ENCODE results near the gene EXOC4. TPM values are rescaled to one million over a fixed set of nuclear protein-coding genes. Genes with fewer than 3 reads are reported as not detected.
"Not testable (repeated sequence)": the region's sequence is repeated elsewhere in the genome, so short reads cannot be mapped to it uniquely, and the experiment has no call there.

The EXOC4 gene
- total RNA-seq, 2 experiments from 2014 or later = 51.9 to 90.1 TPM

DNA sequence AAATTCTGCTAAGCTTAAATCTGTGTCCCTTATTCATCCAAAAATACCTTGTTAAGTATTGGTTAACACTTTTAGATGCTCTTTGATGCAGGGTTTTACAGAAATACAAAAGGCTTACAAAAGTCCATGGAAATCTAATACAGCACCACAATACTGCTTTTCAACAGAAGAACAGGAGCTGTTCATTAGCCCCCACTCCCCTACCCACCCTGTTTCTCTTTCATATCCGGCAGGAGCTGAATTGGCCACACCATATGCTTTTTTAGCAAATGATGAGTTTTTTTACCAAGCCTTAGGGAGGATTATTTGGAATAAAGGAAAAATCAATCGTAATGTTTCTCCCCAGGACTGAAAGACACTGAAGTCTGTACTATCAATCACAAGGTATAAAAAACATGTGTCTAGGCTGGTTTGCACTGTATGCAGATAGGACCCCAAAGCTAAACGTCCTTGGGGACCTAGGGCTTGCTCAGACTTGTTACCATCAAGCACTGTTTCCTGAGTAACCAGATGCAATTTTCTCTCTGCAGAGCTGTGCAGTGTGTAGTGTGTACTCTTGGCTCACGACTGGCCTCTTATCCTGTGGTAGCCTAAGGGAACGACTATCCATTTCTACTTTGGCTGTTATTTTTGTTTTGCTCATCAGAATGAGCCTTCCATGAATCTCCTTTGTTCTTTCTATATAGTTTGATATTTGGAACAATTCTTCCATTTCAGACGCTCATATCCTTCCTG is 731.0 kb downstream of the EXOC4 start:
- Mint-ChIP-seq H3K36me3 (ENCODE audit: low read depth) (peaks cover 7% of the 10 kb centered on the region), H3K9me3 (ENCODE audit: low read depth) (peaks cover 6% of the 10 kb centered on the region), H3K4me3 (no peak overlapping the region), H3K27ac (no peak overlapping the region), H3K4me1 (no peaks in the 10 kb centered on the region), H3K27me3 (no peaks in the 10 kb centered on the region)
- ATAC-seq (no peak), DNase-seq (no peak)
- ChIA-PET CTCF (interaction anchor here (1.0 kb wide), 1 partner anchor 143 kb away, joined by 3 read pairs; the partner anchor contains the start of gene LRGUK), POLR2A (no interaction called here)
- intact Hi-C loops (cut with DNase I, micrococcal nuclease) = no loop called here

DNA sequence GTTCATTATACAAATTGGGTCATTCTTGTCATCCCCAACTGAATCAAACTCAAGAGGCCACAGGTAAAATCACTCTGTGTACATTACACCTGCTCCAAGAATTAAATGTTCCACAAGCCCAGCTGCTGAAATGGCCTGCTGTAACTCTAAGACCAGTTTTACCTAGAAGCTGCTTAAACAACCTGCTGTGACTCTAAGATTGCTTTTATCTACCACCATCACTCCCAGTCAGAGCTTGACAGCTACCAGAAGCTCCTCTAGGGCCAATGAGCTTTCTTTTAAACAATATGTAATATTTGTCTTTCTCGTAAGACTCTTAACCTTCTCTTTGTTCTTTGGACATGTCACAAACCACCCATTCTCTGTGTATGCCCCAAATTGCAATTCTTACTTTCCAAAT is 732.4 kb downstream of the EXOC4 start:
- no peaks in the 10 kb centered on the region for H3K27me3 Mint-ChIP-seq
- POLR2A ChIA-PET = no interaction called here
- no peak overlapping the region for H3K4me3 Mint-ChIP-seq
- no peak overlapping the region for H3K27ac Mint-ChIP-seq
- ATAC-seq = no peak
- no peak for DNase-seq
- peaks cover 2% of the 10 kb centered on the region for H3K9me3 Mint-ChIP-seq (ENCODE audit: low read depth)
- H3K36me3 Mint-ChIP-seq (ENCODE audit: low read depth) = peaks cover under 1% of the 10 kb centered on the region
- intact Hi-C loops (cut with DNase I, micrococcal nuclease) = no loop called here
- no peaks in the 10 kb centered on the region for H3K4me1 Mint-ChIP-seq
- CTCF ChIA-PET = no interaction called here

DNA sequence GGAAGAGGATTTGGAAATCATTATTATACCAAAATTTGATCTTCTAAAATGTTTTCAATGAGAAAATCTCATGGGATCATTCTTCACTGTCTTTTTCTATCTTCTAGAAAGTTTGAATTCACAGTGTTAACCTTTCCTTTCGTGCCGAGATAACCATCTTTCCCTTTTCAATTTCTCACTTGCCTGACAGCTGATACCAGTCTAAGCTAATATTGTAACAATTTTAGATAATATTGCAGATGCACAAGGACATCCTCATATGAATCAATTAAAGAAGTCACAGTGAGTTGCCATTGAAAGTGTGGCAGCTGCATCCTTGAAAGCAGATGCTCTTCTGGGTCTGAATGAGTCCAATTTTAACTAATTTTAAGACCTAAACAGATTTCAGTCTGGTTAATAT is 734.7 kb downstream of the EXOC4 start:
- Mint-ChIP-seq H3K9me3 (ENCODE audit: low read depth) (no peaks in the 10 kb centered on the region), H3K27ac (no peak overlapping the region), H3K4me1 (no peaks in the 10 kb centered on the region), H3K27me3 (no peaks in the 10 kb centered on the region), H3K4me3 (no peak overlapping the region), H3K36me3 (ENCODE audit: low read depth) (no peaks in the 10 kb centered on the region)
- ATAC-seq (no peak), DNase-seq (no peak)
- intact Hi-C loops (cut with DNase I, micrococcal nuclease) = no loop called here
- ChIA-PET POLR2A (no interaction called here), CTCF (interaction anchor here (0.6 kb wide), 1 partner anchor 70 kb away, joined by 5 read pairs; no protein-coding TSS in a partner anchor)

DNA sequence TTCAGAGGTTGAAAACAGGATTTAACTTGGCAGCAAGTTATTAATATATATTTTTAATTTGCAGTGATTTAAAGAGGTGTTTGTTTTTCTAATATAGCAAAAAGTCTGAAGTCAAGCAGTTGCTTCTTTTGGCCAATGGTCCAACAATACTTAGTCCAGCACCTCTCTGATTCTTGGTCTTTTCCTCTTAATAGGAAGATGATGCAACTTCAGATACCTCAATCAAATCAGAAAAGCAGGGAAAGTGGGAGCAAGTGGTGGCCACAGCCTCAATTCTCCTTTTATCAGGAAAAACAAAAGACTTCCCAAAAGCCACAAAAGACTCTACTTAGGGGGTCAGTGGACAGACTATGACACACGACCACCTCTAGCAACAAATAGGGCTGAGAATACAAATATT is 740.7 kb downstream of the EXOC4 start:
- intact Hi-C loops (cut with DNase I, micrococcal nuclease) = no loop called here
- H3K4me3 Mint-ChIP-seq = no peak overlapping the region
- POLR2A ChIA-PET = no interaction called here
- peaks cover 4% of the 10 kb centered on the region for H3K9me3 Mint-ChIP-seq (ENCODE audit: low read depth)
- H3K36me3 Mint-ChIP-seq (ENCODE audit: low read depth) = peaks cover 12% of the 10 kb centered on the region
- ATAC-seq (no peak), DNase-seq (no peak)
- CTCF ChIA-PET = interaction anchor here (0.7 kb wide), 1 partner anchor 61 kb away, joined by 4 read pairs; no protein-coding TSS in a partner anchor
- H3K4me1 Mint-ChIP-seq = no peaks in the 10 kb centered on the region
- H3K27ac Mint-ChIP-seq = no peak overlapping the region
- no peaks in the 10 kb centered on the region for H3K27me3 Mint-ChIP-seq

DNA sequence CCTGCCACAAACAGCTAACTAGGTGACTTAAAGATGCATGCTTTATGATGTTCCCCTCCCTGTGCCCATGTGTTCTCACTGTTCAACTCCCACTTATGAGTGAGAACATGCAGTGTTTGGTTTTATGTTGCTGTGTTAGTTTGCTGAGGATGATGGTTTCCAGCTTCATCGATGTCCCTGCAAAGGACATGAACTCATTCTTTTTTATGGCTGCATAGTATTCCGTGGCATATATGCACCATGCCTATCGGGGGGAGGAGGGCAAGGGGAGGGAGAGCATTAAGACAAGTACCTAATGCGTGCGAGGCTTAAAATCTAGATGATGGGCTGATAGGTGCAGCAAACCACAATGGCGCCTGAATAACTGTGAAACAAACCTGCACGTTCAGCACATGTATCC is 741.2 kb downstream of the EXOC4 start:
- H3K4me3 Mint-ChIP-seq; H3K27me3 Mint-ChIP-seq; CTCF ChIA-PET; H3K27ac Mint-ChIP-seq; ATAC-seq; DNase-seq; intact Hi-C loops (cut with DNase I, micrococcal nuclease); H3K9me3 Mint-ChIP-seq (ENCODE audit: low read depth); H3K4me1 Mint-ChIP-seq; POLR2A ChIA-PET: not testable (repeated sequence)
- H3K36me3 Mint-ChIP-seq (ENCODE audit: low read depth) = peaks cover 14% of the 10 kb centered on the region

- Mint-ChIP-seq H3K4me3 (no peak overlapping the region), H3K9me3 (ENCODE audit: low read depth) (peaks cover 4% of the 10 kb centered on the region), H3K27ac (no peak overlapping the region), H3K4me1 (no peaks in the 10 kb centered on the region), H3K27me3 (no peaks in the 10 kb centered on the region), H3K36me3 (ENCODE audit: low read depth) (peaks cover 16% of the 10 kb centered on the region)
- ATAC-seq (no peak), DNase-seq (no peak)
- intact Hi-C loops (cut with DNase I, micrococcal nuclease) = no loop called here
- CTCF ChIA-PET = no interaction called here
- POLR2A ChIA-PET = no interaction called here
Observed at GRCh38 chr7:133997463-133997862, 744.6 kb downstream of the EXOC4 start.

GRCh38 chr7:133999178-133999577 is 746.3 kb downstream of the EXOC4 start:
- Mint-ChIP-seq H3K27me3 (no peaks in the 10 kb centered on the region), H3K36me3 (ENCODE audit: low read depth) (peaks cover 16% of the 10 kb centered on the region), H3K4me1 (no peaks in the 10 kb centered on the region), H3K9me3 (ENCODE audit: low read depth) (no peaks in the 10 kb centered on the region), H3K27ac (no peak overlapping the region), H3K4me3 (no peak overlapping the region)
- CTCF ChIA-PET = interaction anchor here (0.6 kb wide), 1 partner anchor 933 kb away, joined by 7 read pairs; no protein-coding TSS in a partner anchor
- POLR2A ChIA-PET = no interaction called here
- intact Hi-C loops (cut with DNase I, micrococcal nuclease) = no loop called here
- no peak for DNase-seq
- ATAC-seq = no peak

- Mint-ChIP-seq H3K36me3 (ENCODE audit: low read depth) (peaks cover 29% of the 10 kb centered on the region), H3K9me3 (ENCODE audit: low read depth) (no peaks in the 10 kb centered on the region), H3K27me3 (no peaks in the 10 kb centered on the region), H3K4me3 (no peak overlapping the region), H3K4me1 (no peaks in the 10 kb centered on the region), H3K27ac (no peak overlapping the region)
- DNase-seq (no peak), ATAC-seq (no peak)
- intact Hi-C loops (cut with DNase I, micrococcal nuclease) = no loop called here
- ChIA-PET CTCF (no interaction called here), POLR2A (no interaction called here)
Observed at GRCh38 chr7:134004829-134005505, 752.1 kb downstream of the EXOC4 start.

- Mint-ChIP-seq H3K4me3 (no peak overlapping the region), H3K36me3 (ENCODE audit: low read depth) (peaks cover 31% of the 10 kb centered on the region), H3K9me3 (ENCODE audit: low read depth) (no peaks in the 10 kb centered on the region), H3K27ac (no peak overlapping the region), H3K4me1 (no peaks in the 10 kb centered on the region), H3K27me3 (no peaks in the 10 kb centered on the region)
- DNase-seq = no peak
- intact Hi-C loops (cut with DNase I, micrococcal nuclease) = no loop called here
- CTCF ChIA-PET = interaction anchor here (0.8 kb wide), 1 partner anchor 9 kb away, joined by 3 read pairs; no protein-coding TSS in a partner anchor
- no peak for ATAC-seq
- POLR2A ChIA-PET = no interaction called here
Observed at GRCh38 chr7:134009314-134010110, 756.6 kb downstream of the EXOC4 start.

GRCh38 chr7:134013249-134013648 is 760.4 kb downstream of the EXOC4 start:
- Mint-ChIP-seq H3K4me1 (no peaks in the 10 kb centered on the region), H3K27me3 (no peaks in the 10 kb centered on the region), H3K4me3 (no peak overlapping the region), H3K36me3 (ENCODE audit: low read depth) (peaks cover 15% of the 10 kb centered on the region), H3K27ac (no peak overlapping the region), H3K9me3 (ENCODE audit: low read depth) (no peaks in the 10 kb centered on the region)
- ChIA-PET CTCF (no interaction called here), POLR2A (no interaction called here)
- intact Hi-C loops (cut with DNase I, micrococcal nuclease) = no loop called here
- DNase-seq (no peak), ATAC-seq (no peak)

GRCh38 chr7:134014935-134015334 is 762.1 kb downstream of the EXOC4 start:
- no peak overlapping the region for H3K27ac Mint-ChIP-seq
- ChIA-PET CTCF (interaction anchor here (0.6 to 1.3 kb wide), 2 partner anchors 10 to 1696 kb away, joined by 3 read pairs; no protein-coding TSS in a partner anchor), POLR2A (no interaction called here)
- H3K4me3 Mint-ChIP-seq = no peak overlapping the region
- intact Hi-C loops (cut with DNase I, micrococcal nuclease) = no loop called here
- no peaks in the 10 kb centered on the region for H3K4me1 Mint-ChIP-seq
- no peak for ATAC-seq
- H3K27me3 Mint-ChIP-seq = no peaks in the 10 kb centered on the region
- H3K9me3 Mint-ChIP-seq (ENCODE audit: low read depth) = no peaks in the 10 kb centered on the region
- no peak for DNase-seq
- H3K36me3 Mint-ChIP-seq (ENCODE audit: low read depth) = peaks cover 6% of the 10 kb centered on the region

Measured in activated CD4-positive, alpha-beta T cell treated with anti-CD3 and anti-CD28 coated beads for 36 hours (primary cell).